ENCODE data around the gene DENND10. TPM values are rescaled to one million over a fixed set of nuclear protein-coding genes. Genes with fewer than 3 reads are reported as not detected.

Gene DENND10
- total RNA-seq, 2 donors from 2014 or later = 31.2 to 42.4 TPM

- 37% methylated on average over 3 of the region's 3 CpGs for WGBS
- TF ChIP-seq POLR2AphosphoS5 (IDR thresholded peaks at IDR 0.05) (peak; percentile 70), CTCF (IDR thresholded peaks at IDR 0.05) (no peak), POLR2A (IDR thresholded peaks at IDR 0.05) (peak; percentile 13)
- Histone ChIP-seq H3K9me3 (no peaks in the 10 kb centered on the region), H3K27me3 (replicated peaks; ENCODE audit: insufficient read depth) (no peaks in the 10 kb centered on the region), H3K4me3 (no peak overlapping the region), H3K27ac (peak overlapping the region; percentile 31 to 63), H3K4me1 (replicated peaks) (no peaks in the 10 kb centered on the region), H3K36me3 (no peaks in the 10 kb centered on the region)
- intact Hi-C loops (cut with DNase I) = loop anchor here (10.0 kb wide), 1 partner anchor 346 kb away; the partner anchor contains the start of gene CACUL1
- DNase-seq (ENCODE audit: low spot score) = peak; percentile 63
Observed at GRCh38 chr10:119100434-119101238, 3.3 kb upstream of the DENND10 start.

- H3K4me3 ChIP-seq = no peak overlapping the region
- H3K4me1 ChIP-seq (replicated peaks) = no peaks in the 10 kb centered on the region
- DNase-seq (ENCODE audit: low spot score) = peak; percentile 42
- no peaks in the 10 kb centered on the region for H3K9me3 ChIP-seq
- H3K36me3 ChIP-seq = no peaks in the 10 kb centered on the region
- no peaks in the 10 kb centered on the region for H3K27me3 ChIP-seq (replicated peaks; ENCODE audit: insufficient read depth)
- TF ChIP-seq POLR2A (IDR thresholded peaks at IDR 0.05) (no peak), CTCF (IDR thresholded peaks at IDR 0.05) (no peak), POLR2AphosphoS5 (IDR thresholded peaks at IDR 0.05) (peak; percentile 37)
- H3K27ac ChIP-seq = peak overlapping the region; percentile 31 to 63
- 36% methylated on average over 10 of the region's 10 CpGs for WGBS
- intact Hi-C loops (cut with DNase I) = loop anchor here (10.0 kb wide), 1 partner anchor 347 kb away; the partner anchor contains the start of gene CACUL1
Observed at GRCh38 chr10:119101366-119102098, 2.4 kb upstream of the DENND10 start.

GRCh38 chr10:119103241-119103902 lies 541 bp upstream of the DENND10 start:
- Histone ChIP-seq H3K9me3 (no peaks in the 10 kb centered on the region), H3K4me3 (peak overlapping the region; percentile 83 to 91), H3K27ac (peak overlapping the region; percentile 53 to 61), H3K36me3 (no peaks in the 10 kb centered on the region), H3K4me1 (replicated peaks) (no peaks in the 10 kb centered on the region), H3K27me3 (replicated peaks; ENCODE audit: insufficient read depth) (no peaks in the 10 kb centered on the region)
- intact Hi-C loops (cut with DNase I) = loop anchor here (10.0 kb wide), 1 partner anchor 349 kb away; the partner anchor contains the start of gene CACUL1
- TF ChIP-seq POLR2A (IDR thresholded peaks at IDR 0.05) = peak; percentile 6
- no peak for TF ChIP-seq POLR2AphosphoS5 (IDR thresholded peaks at IDR 0.05)
- no peak for TF ChIP-seq CTCF (IDR thresholded peaks at IDR 0.05)
- no peak for DNase-seq (ENCODE audit: low spot score)
- 49% methylated on average over 12 of the region's 12 CpGs for WGBS

GRCh38 chr10:119104654-119105015 lies 722 bp downstream of the DENND10 start:
- Histone ChIP-seq H3K27ac (peak overlapping the region; percentile 61 to 77), H3K36me3 (no peaks in the 10 kb centered on the region), H3K9me3 (no peaks in the 10 kb centered on the region), H3K4me1 (replicated peaks) (no peaks in the 10 kb centered on the region), H3K27me3 (replicated peaks; ENCODE audit: insufficient read depth) (no peaks in the 10 kb centered on the region), H3K4me3 (peak overlapping the region; percentile 83 to 91)
- DNase-seq (ENCODE audit: low spot score) = no peak
- intact Hi-C loops (cut with DNase I) = loop anchor here (1.0 to 10.0 kb wide), 2 partner anchors 24 to 350 kb away; partner anchors contain the start of genes CACUL1 and EIF3A
- 3% methylated on average over 12 of the region's 22 CpGs for WGBS
- TF ChIP-seq CTCF (IDR thresholded peaks at IDR 0.05) = no peak
- TF ChIP-seq POLR2A (IDR thresholded peaks at IDR 0.05) = no peak
- TF ChIP-seq POLR2AphosphoS5 (IDR thresholded peaks at IDR 0.05) = no peak
